ENCODE data around the gene PRRG3.

The PRRG3 gene

GRCh38 chrX:151750511-151750910 is 55.3 kb downstream of the PRRG3 start:
- Histone ChIP-seq H3K27ac (ENCODE audit: low read length) (no peak overlapping the region), H3K27me3 (replicated peaks; ENCODE audit: insufficient read depth, low read length) (no peaks in the 10 kb centered on the region), H3F3A (ENCODE audit: insufficient read depth, low read length) (no peaks in the 10 kb centered on the region)

GRCh38 chrX:151752847-151753246 is 57.6 kb downstream of the PRRG3 start:
- TF ChIP-seq EZH2phosphoT487 (IDR thresholded peaks at IDR 0.05; ENCODE audit: low read length) (no peak), CTCF (IDR thresholded peaks at IDR 0.05; ENCODE audit: low read length) (no peak), EZH2 (optimal IDR thresholded peaks at IDR 0.05; ENCODE audit: low read depth, low read length) (no peak)
- H3K27me3 ChIP-seq (replicated peaks; ENCODE audit: insufficient read depth, low read length) = no peaks in the 10 kb centered on the region
- no peak overlapping the region for H3K4me2 ChIP-seq (ENCODE audit: low read depth, low read length)
- no peaks in the 10 kb centered on the region for H3K4me1 ChIP-seq (ENCODE audit: low read length)
- H3K4me3 ChIP-seq (ENCODE audit: low read length) = no peak overlapping the region
- no peaks in the 10 kb centered on the region for H3K79me2 ChIP-seq (ENCODE audit: low read length)
- H3F3A ChIP-seq (ENCODE audit: insufficient read depth, low read length) = no peaks in the 10 kb centered on the region
- H3K36me3 ChIP-seq (replicated peaks; ENCODE audit: insufficient read depth, low read length) = no peaks in the 10 kb centered on the region
- H4K20me1 ChIP-seq (ENCODE audit: insufficient read depth, low read length) = no peaks in the 10 kb centered on the region
- no peak overlapping the region for H3K27ac ChIP-seq (ENCODE audit: low read length)
- H3K9me3 ChIP-seq (replicated peaks; ENCODE audit: insufficient read depth, low read length) = no peaks in the 10 kb centered on the region
- H2AFZ ChIP-seq (ENCODE audit: low read length) = no peak overlapping the region
- DNase-seq = no peak
- no peak overlapping the region for H3K9ac ChIP-seq (ENCODE audit: low read length)
- no peaks in the 10 kb centered on the region for H3K9me2 ChIP-seq (replicated peaks; ENCODE audit: insufficient read depth, low read length)

More at GRCh38 chrX:151750511-151750910, 55.3 kb downstream of the PRRG3 start:
- H3K4me2 ChIP-seq (ENCODE audit: low read depth, low read length) = no peak overlapping the region
- no peak overlapping the region for H3K9ac ChIP-seq (ENCODE audit: low read length)
- H3K4me1 ChIP-seq (ENCODE audit: low read length) = no peaks in the 10 kb centered on the region
- TF ChIP-seq EZH2 (optimal IDR thresholded peaks at IDR 0.05; ENCODE audit: low read depth, low read length) (no peak), CTCF (IDR thresholded peaks at IDR 0.05; ENCODE audit: low read length) (no peak), EZH2phosphoT487 (IDR thresholded peaks at IDR 0.05; ENCODE audit: low read length) (no peak)
- H3K4me3 ChIP-seq (ENCODE audit: low read length) = no peak overlapping the region
- no peak overlapping the region for H2AFZ ChIP-seq (ENCODE audit: low read length)
- no peaks in the 10 kb centered on the region for H3K79me2 ChIP-seq (ENCODE audit: low read length)
- H3K36me3 ChIP-seq (replicated peaks; ENCODE audit: insufficient read depth, low read length) = no peaks in the 10 kb centered on the region
- no peak for DNase-seq
- no peaks in the 10 kb centered on the region for H3K9me2 ChIP-seq (replicated peaks; ENCODE audit: insufficient read depth, low read length)
- no peaks in the 10 kb centered on the region for H3K9me3 ChIP-seq (replicated peaks; ENCODE audit: insufficient read depth, low read length)
- H4K20me1 ChIP-seq (ENCODE audit: insufficient read depth, low read length) = no peaks in the 10 kb centered on the region

GRCh38 chrX:151753313-151754046 is 58.2 kb downstream of the PRRG3 start:
- H3K27ac ChIP-seq (ENCODE audit: low read length) = no peak overlapping the region
- no peaks in the 10 kb centered on the region for H4K20me1 ChIP-seq (ENCODE audit: insufficient read depth, low read length)
- no peak overlapping the region for H2AFZ ChIP-seq (ENCODE audit: low read length)
- no peaks in the 10 kb centered on the region for H3K36me3 ChIP-seq (replicated peaks; ENCODE audit: insufficient read depth, low read length)
- no peak overlapping the region for H3K9ac ChIP-seq (ENCODE audit: low read length)
- H3K4me2 ChIP-seq (ENCODE audit: low read depth, low read length) = no peak overlapping the region
- no peaks in the 10 kb centered on the region for H3F3A ChIP-seq (ENCODE audit: insufficient read depth, low read length)
- H3K27me3 ChIP-seq (replicated peaks; ENCODE audit: insufficient read depth, low read length) = no peaks in the 10 kb centered on the region
- H3K79me2 ChIP-seq (ENCODE audit: low read length) = no peaks in the 10 kb centered on the region
- TF ChIP-seq CTCF (IDR thresholded peaks at IDR 0.05; ENCODE audit: low read length) (peak; percentile 48), EZH2phosphoT487 (IDR thresholded peaks at IDR 0.05; ENCODE audit: low read length) (no peak)
- no peaks in the 10 kb centered on the region for H3K4me1 ChIP-seq (ENCODE audit: low read length)
- H3K4me3 ChIP-seq (ENCODE audit: low read length) = no peak overlapping the region
- H3K9me2 ChIP-seq (replicated peaks; ENCODE audit: insufficient read depth, low read length) = no peaks in the 10 kb centered on the region
- no peaks in the 10 kb centered on the region for H3K9me3 ChIP-seq (replicated peaks; ENCODE audit: insufficient read depth, low read length)
- peak; percentile 31 for DNase-seq
